Gastrocnemius medialis (tissue), 4 donors: ENCODE results near the gene KLHDC7B. TPM values are rescaled to one million over a fixed set of nuclear protein-coding genes. Genes with fewer than 3 reads are reported as not detected.

Experiments used
- ATAC-seq, 2 donors: fragments of 150-250 bp; one replicate each; pipeline ENCODE4 v1.9.1; 2016
- DNase-seq, 2 donors: peaks; one replicate each; pipeline ENCODE4 v3.0.0-alpha.2; 2019
- H3K27ac ChIP-seq, 4 donors: fragments of 200-600 bp; sonication (generic); 1 replicate in 1 of 4; 2 replicates in 3 of 4; pipeline ENCODE4 v1.5.1; 2016 to 2018; ENCODE audit warnings: mild to moderate bottlenecking in 2 of 4, moderate library complexity in 1 of 4
- H3K27me3 ChIP-seq, 3 donors: fragments of 200-600 bp; sonication (generic) in 2 of 3; 1 replicate in 1 of 3; 2 replicates in 2 of 3; pipeline versions ENCODE4 v1.5.1 to v1.6.0; 2016 to 2019; ENCODE audit warnings: mild to moderate bottlenecking in 1 of 3, moderate library complexity in 1 of 3
- H3K36me3 ChIP-seq, 2 donors: fragments of 200-600 bp; sonication (generic) in 1 of 2; one replicate each; pipeline ENCODE4 v1.5.1; 2017 to 2018
- H3K4me1 ChIP-seq, 2 donors: fragments of 200-600 bp; sonication (generic) in 1 of 2; one replicate each; pipeline ENCODE4 v1.5.1; 2016 to 2017; ENCODE audit warnings: mild to moderate bottlenecking in 2 of 2
- H3K4me3 ChIP-seq, 4 donors: fragments of 200-600 bp; sonication (generic) in 3 of 4; 1 replicate in 1 of 4; 2 replicates in 3 of 4; pipeline ENCODE4 v1.5.1; 2016 to 2019; ENCODE audit warnings: mild to moderate bottlenecking in 2 of 4
- H3K9me3 ChIP-seq, 3 donors: fragments of 200-600 bp; sonication (generic) in 2 of 3; 1 replicate in 1 of 3; 2 replicates in 2 of 3; pipeline ENCODE4 v1.5.1; 2016 to 2019
- POLR2A ChIP-seq, 2 donors: fragments of 450-650 bp; IDR thresholded peaks; one replicate each; pipeline ENCODE4 v1.6.1; 2017; ENCODE audit warnings: antibody characterized with exemption in 2 of 2, mild to moderate bottlenecking in 2 of 2, moderate library complexity in 2 of 2
- in situ Hi-C, 4 donors: fragments of 200-750 bp; cut with MboI; loops; one replicate each; pipeline versions ENCODE4 v1.15.0 to v1.8.0; 2017; ENCODE audit warnings: low sequenced_read_pairs in 4 of 4
- intact Hi-C: fragments of 100-400 bp; cut with DNase I; formaldehyde crosslinking; loops from one replicate; pipeline ENCODE4 v1.15.1; 2023; ENCODE audit warnings: low total_unique reads
- total RNA-seq, 4 donors: library from RNA; depleted of rRNA; stranded (reverse); fragments of >200 nt; gene quantifications; one replicate each; pipeline versions ENCODE4 v1.1.0 to v1.2.3, GENCODE V29; 2016
- TF ChIP-seq, protein P1 (sequence below), 5 experiments: fragments of 450-650 bp in 3 of 5; fragments of 200-600 bp in 2 of 5; sonication (generic) in 2 of 5; IDR thresholded peaks in 4 of 5; conservative IDR thresholded peaks in 1 of 5; 1 replicate in 4 of 5; 2 replicates in 1 of 5; pipeline ENCODE4 v1.5.1; 2016 to 2019; ENCODE audit warnings: antibody characterized with exemption in 5 of 5, mild to moderate bottlenecking in 3 of 5, moderate library complexity in 3 of 5

Gene KLHDC7B
- total RNA-seq, 4 donors from 2014 or later: not detected

DNA sequence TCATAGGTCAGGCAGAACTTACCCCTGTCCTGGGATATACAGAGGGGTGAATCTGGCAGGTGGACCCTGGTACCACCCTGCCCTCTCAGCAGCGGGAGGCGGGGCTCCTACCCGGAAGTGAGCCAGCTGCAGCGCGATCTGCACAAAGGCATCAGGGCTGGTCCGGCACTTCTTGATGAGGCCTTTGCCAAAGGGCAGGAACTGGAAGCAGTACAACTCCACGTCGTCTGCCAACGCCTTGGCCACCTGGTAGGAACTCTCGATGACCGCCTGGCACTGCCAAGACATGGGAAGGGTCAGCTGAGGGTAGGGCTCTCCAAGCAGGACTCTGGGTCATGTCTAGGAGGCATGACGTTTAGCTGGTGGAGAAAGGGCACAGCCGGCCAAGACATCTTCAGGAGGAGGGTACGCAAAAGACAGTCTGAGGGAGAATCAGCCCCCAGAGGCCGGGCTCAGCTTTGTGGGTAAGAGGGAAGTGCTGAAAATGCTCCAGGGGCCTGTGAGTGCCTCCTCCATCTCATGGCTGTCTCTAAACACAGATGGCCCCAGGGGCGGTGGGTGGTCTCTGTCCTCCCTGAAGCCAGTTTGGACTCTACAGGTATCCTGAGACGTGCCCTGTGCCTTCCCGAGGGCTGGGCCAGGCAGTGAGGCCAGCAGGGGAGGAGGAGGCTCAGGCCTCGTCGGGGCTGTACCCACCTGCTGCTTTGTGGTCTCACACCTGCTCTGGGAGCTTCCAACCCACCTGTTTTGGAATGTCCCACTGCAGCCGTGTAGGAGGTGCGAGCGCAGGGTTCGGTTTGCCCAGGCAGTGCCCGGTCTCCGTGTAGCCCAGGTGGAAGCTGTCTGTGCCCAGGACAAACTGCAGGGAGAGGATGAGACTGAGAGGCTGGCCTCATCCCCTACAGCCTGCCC, 25.8 kb downstream of the KLHDC7B start:
- peak; percentile 87 to 89 for ATAC-seq
- Histone ChIP-seq H3K4me1 (peaks cover 0 to 8% of the 10 kb centered on the region in 2 donors), H3K9me3 (no peaks in the 10 kb centered on the region), H3K27ac (peak overlapping the region in 2 of 4 donors; percentile 60 to 65), H3K36me3 (peaks cover 0 to 75% of the 10 kb centered on the region in 2 donors), H3K4me3 (no peak overlapping the region), H3K27me3 (no peaks in the 10 kb centered on the region)
- peak; percentile 77 to 89 for DNase-seq
- intact Hi-C loops (no loop called here), in situ Hi-C loops (no loop called here)
- TF ChIP-seq POLR2A (IDR thresholded peaks at IDR 0.05): no peak
- TF ChIP-seq, protein P1, sequence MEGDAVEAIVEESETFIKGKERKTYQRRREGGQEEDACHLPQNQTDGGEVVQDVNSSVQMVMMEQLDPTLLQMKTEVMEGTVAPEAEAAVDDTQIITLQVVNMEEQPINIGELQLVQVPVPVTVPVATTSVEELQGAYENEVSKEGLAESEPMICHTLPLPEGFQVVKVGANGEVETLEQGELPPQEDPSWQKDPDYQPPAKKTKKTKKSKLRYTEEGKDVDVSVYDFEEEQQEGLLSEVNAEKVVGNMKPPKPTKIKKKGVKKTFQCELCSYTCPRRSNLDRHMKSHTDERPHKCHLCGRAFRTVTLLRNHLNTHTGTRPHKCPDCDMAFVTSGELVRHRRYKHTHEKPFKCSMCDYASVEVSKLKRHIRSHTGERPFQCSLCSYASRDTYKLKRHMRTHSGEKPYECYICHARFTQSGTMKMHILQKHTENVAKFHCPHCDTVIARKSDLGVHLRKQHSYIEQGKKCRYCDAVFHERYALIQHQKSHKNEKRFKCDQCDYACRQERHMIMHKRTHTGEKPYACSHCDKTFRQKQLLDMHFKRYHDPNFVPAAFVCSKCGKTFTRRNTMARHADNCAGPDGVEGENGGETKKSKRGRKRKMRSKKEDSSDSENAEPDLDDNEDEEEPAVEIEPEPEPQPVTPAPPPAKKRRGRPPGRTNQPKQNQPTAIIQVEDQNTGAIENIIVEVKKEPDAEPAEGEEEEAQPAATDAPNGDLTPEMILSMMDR (IDR thresholded peaks at IDR 0.05 in 4 of 5, conservative IDR thresholded peaks at IDR 0.05 in 1 of 5): no peak

- TF ChIP-seq POLR2A (IDR thresholded peaks at IDR 0.05): no peak
- TF ChIP-seq, protein P1 (IDR thresholded peaks at IDR 0.05 in 4 of 5, conservative IDR thresholded peaks at IDR 0.05 in 1 of 5): no peak
- in situ Hi-C loops: no loop called here
- Histone ChIP-seq H3K9me3 (no peaks in the 10 kb centered on the region), H3K4me1 (peaks cover 0 to 19% of the 10 kb centered on the region in 2 donors), H3K4me3 (no peak overlapping the region), H3K36me3 (peaks cover 0 to 66% of the 10 kb centered on the region in 2 donors), H3K27me3 (no peaks in the 10 kb centered on the region), H3K27ac (peak overlapping the region in 1 of 4 donors; percentile 43)
- DNase-seq: no peak
- intact Hi-C loops: no loop called here
- ATAC-seq: no peak
Measured at GRCh38 chr22:50572965-50573364, 27.3 kb downstream of the KLHDC7B start.

GRCh38 chr22:50573491-50574382, 28.0 kb downstream of the KLHDC7B start:
- no peak for DNase-seq
- H3K4me1 ChIP-seq: peaks cover 5 to 27% of the 10 kb centered on the region in 2 donors
- H3K36me3 ChIP-seq: peaks cover 0 to 59% of the 10 kb centered on the region in 2 donors
- H3K9me3 ChIP-seq: no peaks in the 10 kb centered on the region
- in situ Hi-C loops: no loop called here
- intact Hi-C loops: no loop called here
- no peak for TF ChIP-seq POLR2A (IDR thresholded peaks at IDR 0.05)
- TF ChIP-seq, protein P1 (IDR thresholded peaks at IDR 0.05 in 4 of 5, conservative IDR thresholded peaks at IDR 0.05 in 1 of 5): no peak
- peak overlapping the region in 1 of 4 donors; percentile 43 for H3K27ac ChIP-seq
- no peak overlapping the region for H3K4me3 ChIP-seq
- H3K27me3 ChIP-seq: no peaks in the 10 kb centered on the region
- ATAC-seq: no peak

GRCh38 chr22:50574383-50574755, 28.7 kb downstream of the KLHDC7B start:
- no peak for TF ChIP-seq POLR2A (IDR thresholded peaks at IDR 0.05)
- TF ChIP-seq, protein P1 (IDR thresholded peaks at IDR 0.05 in 4 of 5, conservative IDR thresholded peaks at IDR 0.05 in 1 of 5): no peak
- peaks cover 10 to 32% of the 10 kb centered on the region in 2 donors for H3K4me1 ChIP-seq
- in situ Hi-C loops: no loop called here

More at GRCh38 chr22:50574383-50574755, 28.7 kb downstream of the KLHDC7B start:
- DNase-seq (no peak), ATAC-seq (no peak)
- Histone ChIP-seq H3K4me3 (no peak overlapping the region), H3K9me3 (no peaks in the 10 kb centered on the region), H3K27ac (no peak overlapping the region), H3K27me3 (no peaks in the 10 kb centered on the region), H3K36me3 (peaks cover 0 to 53% of the 10 kb centered on the region in 2 donors)
- intact Hi-C loops: no loop called here
